HG02642 (cell line): ENCODE measurements around the gene NUDT21.

Experiments used
- ATAC-seq: cut with Tn5 transposase; IDR thresholded peaks from one replicate; pipeline ENCODE4 v1.9.1; 2021; ENCODE audit warnings: mild to moderate bottlenecking; ENCODE audit not compliant: unreplicated experiment, poor library complexity

Gene NUDT21

GRCh38 chr16:56463153-56463552 lies 12.0 kb upstream of the NUDT21 start:
- ATAC-seq = no peak

- ATAC-seq = no peak
Observed at GRCh38 chr16:56462064-56462796, 11.1 kb upstream of the NUDT21 start.

DNA sequence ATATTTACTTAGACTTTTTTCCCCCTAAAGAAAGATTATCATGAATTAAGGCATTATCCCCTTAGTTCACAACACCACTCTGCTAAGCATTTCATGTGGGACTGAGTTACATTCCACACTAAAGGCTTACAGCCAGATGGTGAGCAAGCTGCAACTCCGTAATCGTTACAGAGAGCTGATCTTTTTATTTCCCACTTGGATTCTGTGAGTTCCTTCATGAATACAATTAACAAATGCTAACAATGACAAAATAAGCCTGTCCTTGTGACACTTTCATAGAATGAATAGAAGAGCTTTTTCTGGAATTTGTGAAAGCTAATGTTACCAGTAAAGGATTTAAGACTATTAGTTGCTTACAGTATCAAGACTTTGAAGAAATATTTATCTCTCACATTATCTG lies 9.0 kb upstream of the NUDT21 start:
- no peak for ATAC-seq

DNA sequence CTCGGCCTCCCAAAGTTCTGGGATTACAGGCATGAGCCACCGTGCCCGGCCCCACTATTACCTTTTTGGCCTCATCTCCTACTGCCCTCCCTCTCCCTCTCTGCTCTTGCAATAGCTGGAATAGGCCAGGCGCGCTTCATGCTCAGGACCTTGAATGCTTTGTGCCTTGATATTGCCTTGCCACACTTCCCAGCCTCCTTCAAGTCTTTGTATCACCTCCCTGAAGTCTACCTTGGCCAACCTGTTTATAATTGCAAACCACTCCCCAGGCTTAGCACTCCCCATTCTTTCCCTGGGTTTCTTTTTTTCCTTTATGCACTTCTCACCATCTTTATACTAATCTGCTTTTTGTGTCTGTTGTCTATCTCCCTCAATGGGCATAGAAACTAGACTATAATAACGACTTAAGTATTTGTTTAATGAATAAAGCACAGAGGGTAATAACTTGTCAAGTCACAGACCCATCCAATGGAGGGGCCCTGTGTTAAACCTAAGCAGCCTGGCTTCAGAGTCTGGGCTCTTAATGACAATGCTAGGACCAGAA lies 6.9 kb upstream of the NUDT21 start:
- no peak for ATAC-seq

DNA sequence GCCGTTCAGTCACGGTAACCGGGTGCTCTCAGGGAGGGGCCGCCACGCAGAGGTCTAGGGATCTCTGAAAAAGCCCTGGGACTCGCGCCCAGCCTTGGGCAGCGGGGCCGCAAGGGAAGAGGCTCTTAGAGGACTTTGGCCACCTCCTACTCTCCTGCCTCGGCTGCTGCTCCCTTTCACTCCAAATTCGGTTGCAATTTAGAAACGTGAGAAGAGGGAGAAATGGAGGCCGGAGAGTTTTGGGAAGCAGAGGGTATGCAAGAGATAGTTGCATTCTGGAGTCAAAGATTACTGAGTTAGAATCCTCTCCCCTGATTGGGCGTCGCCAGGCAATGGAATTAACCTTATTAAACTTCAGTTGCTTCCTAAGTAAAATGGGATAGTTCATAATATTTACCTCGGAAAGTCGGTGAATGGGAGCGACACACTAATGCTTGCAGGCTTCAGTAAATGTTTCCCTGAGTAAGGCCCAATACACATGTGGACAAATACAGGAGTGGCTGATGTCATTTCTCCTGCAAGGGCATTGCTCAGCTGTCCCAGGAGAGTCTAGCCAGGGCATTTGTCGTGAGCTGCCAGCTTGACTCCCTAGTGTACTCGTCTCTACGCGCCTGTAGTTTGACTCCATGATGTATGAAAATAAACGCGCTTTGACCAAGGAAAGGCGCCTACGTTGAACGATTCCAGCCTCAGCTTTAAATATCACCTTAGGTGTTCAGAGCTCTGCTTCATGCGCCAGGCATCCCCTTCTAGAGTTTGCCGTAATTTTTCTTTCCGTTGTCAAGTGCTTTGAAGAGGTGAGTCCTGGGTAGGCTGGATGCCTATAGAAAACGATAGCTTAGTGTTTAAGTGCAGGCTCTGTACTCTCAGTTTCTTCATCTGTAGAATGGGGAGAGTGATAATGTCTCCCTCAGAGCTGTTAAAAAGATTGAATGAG lies 889 bp upstream of the NUDT21 start:
- ATAC-seq = peak; percentile 45

DNA sequence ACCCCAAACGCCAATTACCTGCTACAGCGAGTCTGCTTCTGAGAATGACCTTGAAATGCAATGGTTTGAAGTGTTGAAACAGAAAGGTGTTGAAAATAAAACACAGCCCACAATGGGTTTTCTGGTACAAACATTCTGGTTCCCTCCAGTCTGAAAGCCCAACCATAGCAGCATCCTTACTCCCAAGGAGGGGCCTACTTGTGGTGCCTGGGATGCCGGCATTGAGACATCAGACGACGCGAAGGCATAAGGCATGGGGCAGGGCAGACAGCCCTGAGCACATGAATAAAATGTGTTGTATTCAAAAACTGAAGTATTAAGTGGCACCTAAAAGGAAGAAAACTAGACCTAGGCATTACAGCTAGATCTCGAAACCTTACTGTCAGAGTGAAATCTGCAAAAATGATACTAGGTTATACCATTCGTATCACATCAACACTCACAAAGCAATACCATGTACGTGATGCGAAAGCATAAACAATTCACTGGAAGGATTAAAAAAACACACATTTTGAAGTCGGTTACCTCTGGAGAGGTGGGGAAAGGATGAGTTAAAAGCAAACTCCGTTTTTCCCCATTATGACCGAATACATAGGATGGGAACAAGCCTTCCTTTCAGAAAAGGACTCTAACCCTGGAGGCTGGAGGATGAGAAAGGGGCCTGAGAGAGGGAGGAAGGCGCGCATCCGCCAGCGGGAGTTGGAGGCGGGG lies 702 bp downstream of the NUDT21 start:
- no peak for ATAC-seq

DNA sequence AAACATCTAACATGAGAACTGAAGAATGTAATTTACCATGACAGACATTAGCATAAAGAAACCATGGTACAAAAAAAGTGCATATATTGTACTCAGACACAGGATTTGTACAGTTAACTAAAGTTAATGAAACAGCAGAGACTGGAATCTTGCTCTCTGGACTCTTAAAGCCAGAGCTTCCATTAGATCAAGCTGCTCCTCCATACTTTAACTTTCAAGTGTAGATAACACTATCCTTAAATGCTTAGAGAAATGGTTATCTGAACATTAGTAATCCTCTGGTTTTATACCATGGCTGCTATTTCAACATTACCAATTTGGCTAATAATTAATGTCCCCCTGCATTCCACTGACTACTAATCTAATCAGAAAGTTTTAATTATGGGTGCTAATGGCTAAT lies 3.1 kb downstream of the NUDT21 start:
- no peak for ATAC-seq

DNA sequence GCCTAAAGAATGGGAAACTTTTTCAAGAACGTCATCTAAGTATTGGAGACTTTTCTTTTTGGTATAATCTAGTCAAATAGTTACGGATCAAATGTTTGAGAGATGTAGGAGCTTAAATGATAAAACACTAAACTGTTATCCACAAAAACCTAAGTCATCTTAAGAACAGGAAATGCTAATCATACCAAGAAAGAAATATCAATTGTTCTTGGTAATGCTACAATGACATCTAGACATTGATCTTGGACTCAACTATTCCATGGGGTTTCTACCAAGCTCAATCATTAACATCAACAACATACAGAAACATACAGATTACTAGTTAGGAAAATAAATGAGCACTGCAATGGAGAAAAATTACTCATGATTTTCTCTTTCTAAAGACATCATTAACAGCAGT lies 3.8 kb downstream of the NUDT21 start:
- ATAC-seq = no peak

- ATAC-seq = no peak
Observed at GRCh38 chr16:56438038-56438437, 13.1 kb downstream of the NUDT21 start.

DNA sequence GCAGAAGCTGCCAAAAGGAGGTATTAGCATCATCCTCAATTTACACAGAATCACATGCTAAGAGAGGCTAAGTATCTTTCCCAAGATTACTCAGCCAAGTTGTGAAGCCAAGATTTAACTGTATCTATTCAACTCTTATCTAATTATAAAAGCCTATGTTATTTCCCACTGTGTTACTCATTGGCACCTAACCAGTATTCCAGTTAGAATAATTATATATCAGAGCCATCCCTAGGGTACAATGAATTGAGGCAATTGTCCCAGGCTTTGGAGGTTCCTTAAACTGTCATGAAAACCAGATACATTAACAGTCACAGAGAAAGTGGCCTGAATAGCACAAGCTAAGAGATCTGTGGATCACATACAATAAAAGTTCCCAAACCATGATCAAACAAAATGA lies 14.9 kb downstream of the NUDT21 start:
- no peak for ATAC-seq

DNA sequence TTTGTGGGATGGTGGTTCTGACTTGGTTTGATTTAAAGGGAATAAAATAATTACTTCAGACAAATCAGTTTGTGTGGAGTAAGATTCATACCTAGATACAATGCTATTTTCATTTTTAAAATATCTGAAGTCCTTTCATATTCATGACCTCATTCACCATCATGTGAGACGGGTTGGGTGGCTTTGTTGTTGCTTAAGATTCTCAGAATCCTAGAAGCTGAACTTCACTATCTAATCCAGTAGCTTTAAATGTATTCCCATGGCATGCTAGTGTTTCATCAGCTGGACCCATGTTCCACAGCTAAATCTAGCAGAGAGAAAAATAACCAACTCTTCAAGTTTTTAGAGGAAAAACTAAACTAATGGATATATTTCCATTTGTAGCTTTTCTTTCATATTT lies 23.0 kb downstream of the NUDT21 start:
- ATAC-seq = no peak

DNA sequence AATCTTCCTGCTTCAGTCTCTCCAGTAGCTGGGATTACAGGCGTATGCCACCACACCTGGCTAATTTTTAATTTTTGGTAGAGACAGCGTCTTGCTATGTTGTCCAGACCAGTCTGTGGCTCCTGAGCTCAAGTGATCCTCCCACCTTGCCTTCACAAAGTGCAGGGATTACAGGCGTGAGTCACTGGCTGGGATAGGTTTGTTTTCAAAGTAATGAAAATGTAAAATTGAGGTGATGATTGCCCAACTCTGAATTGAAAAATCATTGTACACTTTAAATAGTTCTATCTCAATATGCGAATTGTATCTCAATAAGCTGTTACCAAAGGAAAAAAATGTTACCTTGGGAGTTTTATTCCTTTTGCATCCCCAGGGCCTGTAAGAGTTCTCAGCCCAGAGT lies 24.5 kb downstream of the NUDT21 start:
- ATAC-seq = no peak

- ATAC-seq = peak; percentile 85
Observed at GRCh38 chr16:56425439-56425832, 25.7 kb downstream of the NUDT21 start, which contains the start of gene AMFR. Gene AMFR (minus strand): TSS chr16:56425545. CDS start chr16:56425327, 218 bp downstream.

GRCh38 chr16:56424791-56425438 lies 26.2 kb downstream of the NUDT21 start:
- ATAC-seq = peak; percentile 43

DNA sequence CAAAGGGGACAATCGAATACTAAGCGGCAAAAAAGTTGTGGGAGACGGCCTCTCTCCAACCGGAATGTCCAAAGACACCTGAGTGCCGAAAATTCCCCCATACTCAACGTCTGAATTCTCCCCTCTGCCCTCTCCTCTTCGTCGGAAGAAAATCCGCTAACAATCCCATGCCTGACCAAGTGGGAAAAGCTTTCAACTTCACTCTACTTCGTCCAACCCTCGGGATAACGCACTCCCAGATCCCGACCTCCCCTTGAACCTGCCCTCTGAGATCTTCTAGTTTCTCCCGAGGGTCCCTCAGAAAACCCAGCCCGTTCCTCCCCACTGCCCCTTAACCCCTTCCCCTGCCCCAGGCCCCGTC lies 26.7 kb downstream of the NUDT21 start:
- ATAC-seq = no peak

- ATAC-seq = no peak
Observed at GRCh38 chr16:56423584-56424403, 27.3 kb downstream of the NUDT21 start.

DNA sequence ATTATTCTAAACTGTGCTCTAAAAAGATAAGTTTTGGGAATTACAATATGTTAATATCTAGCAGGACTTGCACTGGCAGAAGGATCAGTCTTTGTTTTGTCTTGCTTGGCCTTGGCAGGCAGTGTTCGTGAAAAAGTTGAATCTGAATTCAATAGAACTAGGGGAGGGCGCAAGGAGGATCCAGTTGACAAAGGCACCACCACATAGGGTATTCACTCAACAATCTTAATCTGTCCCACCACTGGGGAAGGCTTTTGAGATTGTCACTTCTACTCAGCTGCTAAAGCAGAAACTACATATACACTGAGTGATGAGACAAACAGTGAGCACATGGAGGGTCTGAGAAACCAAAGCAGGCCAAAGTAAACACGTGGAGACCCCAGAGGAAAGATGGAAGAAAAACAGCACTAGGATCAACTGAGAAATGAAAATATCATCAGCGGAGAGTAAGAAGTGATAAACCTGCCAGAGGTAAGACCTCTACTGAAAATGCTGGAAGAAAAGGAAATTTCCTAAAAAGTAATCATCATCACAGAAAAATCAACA lies 28.2 kb downstream of the NUDT21 start:
- ATAC-seq = no peak

DNA sequence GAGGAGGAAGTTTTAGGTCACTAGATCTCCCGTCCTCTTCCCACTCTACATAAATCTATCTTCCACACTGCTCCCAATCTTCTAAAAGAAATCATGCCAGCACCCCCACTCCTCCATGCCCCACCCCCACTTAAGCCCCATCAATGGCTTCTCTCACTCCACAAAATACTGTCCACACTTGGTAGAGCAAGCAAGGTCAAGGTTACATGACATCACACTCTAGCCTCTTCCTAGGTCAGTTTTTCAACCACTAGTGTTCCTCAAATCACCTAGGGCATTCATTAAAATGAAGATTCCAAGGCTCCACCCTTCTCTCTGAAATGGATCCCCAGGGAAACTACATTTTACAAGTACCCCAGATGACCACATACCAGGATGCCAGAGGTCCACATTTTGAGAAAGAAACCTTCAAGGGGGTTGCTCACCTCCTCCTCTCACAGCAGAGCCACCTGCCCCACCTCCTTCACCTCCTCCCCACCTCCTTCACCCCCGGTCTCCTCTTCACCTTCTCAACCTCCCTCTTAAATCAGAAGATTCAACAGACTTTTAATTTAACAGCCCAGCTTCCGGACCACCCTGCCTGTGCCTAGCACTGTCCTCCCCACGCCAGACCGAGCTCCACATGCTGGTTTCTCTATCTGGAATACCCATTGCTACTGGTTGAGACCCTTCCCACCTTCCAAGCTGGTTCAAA lies 29.0 kb downstream of the NUDT21 start:
- no peak for ATAC-seq
